HCT116 (cell line): ENCODE results near the gene SUPT20HL1. TPM values are rescaled to one million over a fixed set of nuclear protein-coding genes. Genes with fewer than 3 reads are reported as not detected.

Experiments used
- ATAC-seq: fragments of 200-7000 bp; cut with Tn5 transposase; 2 replicates; pipeline ENCODE4 v1.9.1; 2020; ENCODE audit warnings: mild to moderate bottlenecking, moderate library complexity
- BruUV-seq: library from RNA; stranded (reverse); fragments of 400-500 nt; replicated peaks from 2 replicates; lab custom pipeline; 2021; lab: Mats Ljungman, UMichigan
- CTCF ChIA-PET: fragments of 300-600 bp; sonication (Branson Sonifier 250); formaldehyde crosslinking; loops from one replicate; lab custom pipeline; 2021; ENCODE audit warnings: antibody characterized with exemption; lab: Charles Lee
- POLR2A ChIA-PET: fragments of 300-600, 350-600 bp; sonication (Branson Sonifier 250); formaldehyde crosslinking; loops from one replicate; lab custom pipeline; 2021; ENCODE audit warnings: antibody characterized with exemption; lab: Charles Lee
- RAD21 ChIA-PET, 2 experiments: fragments of 300-600 bp; sonication (Branson Sonifier 250); formaldehyde crosslinking; loops; one replicate each; lab custom pipeline; 2023; ENCODE audit warnings: low total read pairs in 2 of 2; ENCODE audit not compliant: uncharacterized antibody in 2 of 2, unreplicated experiment in 2 of 2, low non-redundant PET in 1 of 2; lab: Charles Lee
- DNase-seq: peaks from one replicate; pipeline ENCODE4 v3.0.0-alpha.2; 2010; ENCODE audit warnings: low read depth, low spot score
- H2AFZ ChIP-seq: fragments of 200-600 bp; shearing (Covaris generic), sonication (generic); 2 replicates; pipeline ENCODE4 v1.6.1; 2017; ENCODE audit warnings: low read depth, mixed run types, mixed read lengths, antibody characterized with exemption, low read length; ENCODE audit not compliant: poor library complexity, severe bottlenecking
- H3K27ac ChIP-seq: 2 replicates; pipeline ENCODE4 v1.5.1; 2012; ENCODE audit warnings: low read depth, low read length
- H3K27me3 ChIP-seq: fragments of 200-600 bp; sonication (generic); 2 replicates; pipeline ENCODE4 v1.6.1; 2016; ENCODE audit warnings: mixed run types, low read length, mixed read lengths; ENCODE audit not compliant: insufficient read depth
- H3K36me3 ChIP-seq, 2 experiments: fragments of 200-500 bp in 1 of 2; fragments of 200-600 bp in 1 of 2; sonication (Bioruptor generic) in 1 of 2; sonication (generic) in 1 of 2; 2 replicates each; pipeline versions ENCODE4 v1.5.1 to v1.6.1; 2014 to 2016; ENCODE audit warnings: low read length in 2 of 2, inconsistent platforms in 1 of 2, mixed read lengths in 1 of 2, mixed run types in 1 of 2; ENCODE audit not compliant: insufficient read depth in 2 of 2, control insufficient read depth in 1 of 2
- H3K4me1 ChIP-seq, 2 experiments: fragments of 200-600 bp in 1 of 2; sonication (generic) in 1 of 2; 2 replicates each; pipeline versions ENCODE4 v1.5.1 to v1.6.1; 2012 to 2017; ENCODE audit warnings: low read length in 2 of 2, inconsistent platforms in 1 of 2, mild to moderate bottlenecking in 1 of 2, mixed read lengths in 1 of 2, mixed run types in 1 of 2, moderate library complexity in 1 of 2; ENCODE audit not compliant: insufficient read depth in 2 of 2, control insufficient read depth in 1 of 2
- H3K4me2 ChIP-seq: fragments of 200-600 bp; sonication (generic); 2 replicates; pipeline ENCODE4 v1.6.1; 2017; ENCODE audit warnings: mixed run types, low read length, mixed read lengths
- H3K4me3 ChIP-seq, 2 experiments: fragments of 200-600 bp in 1 of 2; sonication (generic) in 1 of 2; replicated peaks in 1 of 2; 2 replicates each; pipeline ENCODE4 v1.5.1; 2011 to 2016; ENCODE audit warnings: low read length in 2 of 2, control low read depth in 1 of 2, low read depth in 1 of 2, mild to moderate bottlenecking in 1 of 2, mixed read lengths in 1 of 2, mixed run types in 1 of 2
- H3K79me2 ChIP-seq: fragments of 200-600 bp; sonication (generic); 2 replicates; pipeline ENCODE4 v1.6.1; 2017; ENCODE audit warnings: mild to moderate bottlenecking, mixed run types, low read length, moderate library complexity, mixed read lengths; ENCODE audit not compliant: insufficient read depth
- H3K9ac ChIP-seq: fragments of 200-600 bp; sonication (generic); 2 replicates; pipeline ENCODE4 v1.6.1; 2016; ENCODE audit warnings: low read length, mixed read lengths
- H3K9me2 ChIP-seq: fragments of 200-600 bp; sonication (generic), shearing (Covaris generic); 2 replicates; pipeline ENCODE4 v1.6.1; 2017; ENCODE audit warnings: mixed run types, mild to moderate bottlenecking, moderate library complexity; ENCODE audit not compliant: insufficient read depth
- H3K9me3 ChIP-seq, 2 experiments: fragments of 200-500 bp in 1 of 2; fragments of 200-600 bp in 1 of 2; sonication (Bioruptor generic) in 1 of 2; sonication (generic) in 1 of 2; 2 replicates each; pipeline ENCODE4 v1.6.1; 2014 to 2017; ENCODE audit warnings: low read length in 2 of 2, mixed read lengths in 2 of 2, inconsistent platforms in 1 of 2, low read depth in 1 of 2, mild to moderate bottlenecking in 1 of 2, mixed run types in 1 of 2, moderate library complexity in 1 of 2; ENCODE audit not compliant: control insufficient read depth in 1 of 2, insufficient read depth in 1 of 2
- H4K20me1 ChIP-seq: fragments of 200-600 bp; sonication (generic), shearing (Covaris generic); 2 replicates; pipeline ENCODE4 v1.6.1; 2017; ENCODE audit warnings: mixed run types, mild to moderate bottlenecking, moderate library complexity; ENCODE audit not compliant: insufficient read depth
- CBX3 ChIP-seq: IDR thresholded peaks from 2 replicates; pipeline ENCODE4 v1.6.1; 2012; ENCODE audit warnings: low read depth
- CEBPB ChIP-seq: IDR thresholded peaks from 2 replicates; pipeline ENCODE4 v1.6.1; 2012; ENCODE audit warnings: low read depth
- CTCF ChIP-seq, 3 experiments: fragments of 200-600 bp in 1 of 3; sonication (generic) in 1 of 3; IDR thresholded peaks in 2 of 3; conservative IDR thresholded peaks in 1 of 3; 2 replicates each; pipeline ENCODE4 v1.5.1; 2012 to 2017; ENCODE audit warnings: low read depth in 2 of 3, low read length in 2 of 3, antibody characterized with exemption in 1 of 3, borderline replicate concordance in 1 of 3, control low read depth in 1 of 3, mild to moderate bottlenecking in 1 of 3, mixed read lengths in 1 of 3, mixed run types in 1 of 3, moderate library complexity in 1 of 3; ENCODE audit not compliant: insufficient read depth in 1 of 3
- EGR1 ChIP-seq: IDR thresholded peaks from 2 replicates; pipeline ENCODE4 v1.6.1; 2012; ENCODE audit warnings: low read depth
- EZH2 ChIP-seq: fragments of 200-600 bp; sonication (generic); IDR thresholded peaks from 2 replicates; pipeline ENCODE4 v1.6.1; 2017; ENCODE audit warnings: antibody characterized with exemption, mixed run types
- EZH2phosphoT487 ChIP-seq: fragments of 200-600 bp; IDR thresholded peaks from 2 replicates; pipeline ENCODE4 v1.6.1; 2018; ENCODE audit warnings: antibody characterized with exemption, borderline replicate concordance
- FOSL1 ChIP-seq: IDR thresholded peaks from 2 replicates; pipeline ENCODE4 v1.6.1; 2012; ENCODE audit warnings: low read depth
- JUND ChIP-seq: IDR thresholded peaks from 2 replicates; pipeline ENCODE4 v1.6.1; 2012
- MAX ChIP-seq: IDR thresholded peaks from 2 replicates; pipeline ENCODE4 v1.6.1; 2012
- POLR2A ChIP-seq: IDR thresholded peaks from 2 replicates; pipeline ENCODE4 v1.7.0; 2011; ENCODE audit warnings: borderline replicate concordance; ENCODE audit not compliant: insufficient read depth, insufficient read length; ENCODE audit errors: extremely low read depth
- POLR2AphosphoS5 ChIP-seq: IDR thresholded peaks from 2 replicates; pipeline ENCODE4 v1.6.1; 2011; ENCODE audit warnings: mild to moderate bottlenecking, low read depth, low read length, moderate library complexity
- RAD21 ChIP-seq: IDR thresholded peaks from 2 replicates; pipeline ENCODE4 v1.6.1; 2012; ENCODE audit warnings: low read depth, mild to moderate bottlenecking
- SIN3A ChIP-seq: IDR thresholded peaks from 2 replicates; pipeline ENCODE4 v1.6.1; 2012; ENCODE audit warnings: low read depth
- SP1 ChIP-seq: IDR thresholded peaks from 2 replicates; pipeline ENCODE4 v1.6.1; 2012; ENCODE audit warnings: low read depth
- TCF7L2 ChIP-seq: IDR thresholded peaks from 2 replicates; pipeline ENCODE4 v1.7.0; 2011; ENCODE audit warnings: borderline replicate concordance, inconsistent platforms; ENCODE audit not compliant: insufficient read depth, insufficient read length; ENCODE audit errors: extremely low read depth
- YY1 ChIP-seq: IDR thresholded peaks from 2 replicates; pipeline ENCODE4 v1.6.1; 2011; ENCODE audit warnings: low read length, low read depth, moderate library complexity, mild to moderate bottlenecking; ENCODE audit not compliant: insufficient replicate concordance; ENCODE audit errors: extremely low read depth
- ZBTB33 ChIP-seq: IDR thresholded peaks from 2 replicates; pipeline ENCODE4 v1.6.1; 2011; ENCODE audit warnings: mild to moderate bottlenecking, low read length, moderate library complexity; ENCODE audit not compliant: insufficient replicate concordance; ENCODE audit errors: extremely low read depth
- ZFX ChIP-seq: fragments of 450-650 bp; IDR thresholded peaks from 2 replicates; pipeline ENCODE4 v1.6.1; 2017
- ZNF274 ChIP-seq: fragments of 200-500 bp; sonication (Bioruptor generic); IDR thresholded peaks from 2 replicates; pipeline ENCODE4 v1.6.1; 2014; ENCODE audit warnings: mild to moderate bottlenecking, low read depth, low read length, inconsistent platforms
- intact Hi-C: fragments of 100-400 bp; cut with micrococcal nuclease; formaldehyde crosslinking; loops from 2 replicates; pipeline ENCODE4 v1.10.0; 2022
- total RNA-seq: library from RNA; stranded (reverse); gene quantifications from one replicate; pipeline ENCODE4 v1.2.1, GENCODE V29; 2021; ENCODE audit not compliant: unreplicated experiment

The SUPT20HL1 gene
- total RNA-seq, 1 experiment from 2014 or later: not detected

GRCh38 chrX:24369816-24370215, 9.4 kb downstream of the SUPT20HL1 start:
- no peaks in the 10 kb centered on the region for H4K20me1 ChIP-seq
- H3K27me3 ChIP-seq: no peaks in the 10 kb centered on the region
- no peaks in the 10 kb centered on the region for H3K9me3 ChIP-seq
- TF ChIP-seq JUND (no peak), CTCF (IDR thresholded peaks at IDR 0.05 in 2 of 3, conservative IDR thresholded peaks at IDR 0.05 in 1 of 3; ENCODE audit: borderline replicate concordance in 1 of 3, insufficient read depth in 1 of 3, low read depth in 2 of 3, low read length in 2 of 3) (no peak), EZH2phosphoT487 (no peak), ZFX (no peak), YY1 (no peak), ZNF274 (no peak), CBX3 (no peak), EGR1 (no peak), RAD21 (no peak), CEBPB (no peak), ZBTB33 (no peak), POLR2A (no peak), MAX (no peak), TCF7L2 (no peak), POLR2AphosphoS5 (no peak), EZH2 (no peak), SIN3A (no peak), SP1 (no peak), FOSL1 (no peak)
- TF ChIP-seq, all 23 proteins: peak for 0
- no peak for DNase-seq
- ChIA-PET CTCF (interaction anchor here (0.8 to 2.4 kb wide), 3 partner anchors 26 to 128 kb away, joined by 3 to 9 read pairs (median 4); no protein-coding TSS in a partner anchor), POLR2A (no interaction called here), RAD21 (no interaction called here)
- intact Hi-C loops: no loop called here
- H3K27ac ChIP-seq: no peak overlapping the region
- no peaks in the 10 kb centered on the region for H3K4me1 ChIP-seq
- H2AFZ ChIP-seq: no peak overlapping the region
- BruUV-seq: no TSS peak
- H3K79me2 ChIP-seq: no peaks in the 10 kb centered on the region
- no peaks in the 10 kb centered on the region for H3K9me2 ChIP-seq
- no peak overlapping the region for H3K4me3 ChIP-seq
- H3K36me3 ChIP-seq: no peaks in the 10 kb centered on the region
- no peak for ATAC-seq
- H3K9ac ChIP-seq: no peak overlapping the region
- H3K4me2 ChIP-seq: no peak overlapping the region
